ENCODE results near the gene KLHDC10.

DNA sequence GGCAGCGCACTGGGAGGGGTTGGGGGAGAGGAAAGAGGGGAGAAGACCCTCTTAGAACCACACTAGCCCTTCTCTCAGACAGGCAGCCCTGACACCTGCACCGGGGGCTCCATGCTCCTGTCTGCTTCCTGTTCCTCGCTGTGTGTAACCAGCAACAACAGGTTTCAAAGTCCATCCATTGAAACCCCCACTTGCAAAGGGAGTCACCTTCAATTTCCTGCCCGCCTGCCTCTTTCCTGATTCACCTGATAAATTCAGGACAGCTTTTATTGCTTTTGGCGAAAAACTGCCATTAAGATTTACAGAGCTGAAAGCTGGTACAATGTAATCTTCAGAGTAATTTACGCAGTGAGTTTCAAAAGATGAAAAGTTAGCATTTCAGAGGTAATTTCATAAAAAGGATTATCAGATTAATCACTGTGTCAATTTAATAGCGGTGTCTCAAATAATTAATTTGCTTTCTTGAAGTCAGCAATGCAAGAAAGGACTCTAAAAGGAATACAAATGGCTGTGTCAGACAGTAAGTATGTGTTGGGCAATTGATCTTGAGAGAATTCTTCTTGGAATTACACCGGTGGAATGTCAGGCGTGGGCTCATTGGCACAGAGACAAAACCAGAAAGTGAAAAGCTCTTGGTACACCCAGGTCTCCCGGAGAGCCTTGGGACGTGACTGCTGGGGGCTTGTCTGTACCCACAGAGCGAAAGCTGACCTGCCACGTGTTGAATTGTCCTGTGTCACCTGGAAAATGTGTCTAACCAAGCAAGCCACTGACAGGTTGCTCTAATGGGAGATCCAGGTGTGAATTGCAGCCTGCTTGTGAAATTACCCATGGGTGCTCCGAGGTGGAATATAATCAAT is 74.2 kb downstream of the KLHDC10 start:
- TF ChIP-seq, protein P1, sequence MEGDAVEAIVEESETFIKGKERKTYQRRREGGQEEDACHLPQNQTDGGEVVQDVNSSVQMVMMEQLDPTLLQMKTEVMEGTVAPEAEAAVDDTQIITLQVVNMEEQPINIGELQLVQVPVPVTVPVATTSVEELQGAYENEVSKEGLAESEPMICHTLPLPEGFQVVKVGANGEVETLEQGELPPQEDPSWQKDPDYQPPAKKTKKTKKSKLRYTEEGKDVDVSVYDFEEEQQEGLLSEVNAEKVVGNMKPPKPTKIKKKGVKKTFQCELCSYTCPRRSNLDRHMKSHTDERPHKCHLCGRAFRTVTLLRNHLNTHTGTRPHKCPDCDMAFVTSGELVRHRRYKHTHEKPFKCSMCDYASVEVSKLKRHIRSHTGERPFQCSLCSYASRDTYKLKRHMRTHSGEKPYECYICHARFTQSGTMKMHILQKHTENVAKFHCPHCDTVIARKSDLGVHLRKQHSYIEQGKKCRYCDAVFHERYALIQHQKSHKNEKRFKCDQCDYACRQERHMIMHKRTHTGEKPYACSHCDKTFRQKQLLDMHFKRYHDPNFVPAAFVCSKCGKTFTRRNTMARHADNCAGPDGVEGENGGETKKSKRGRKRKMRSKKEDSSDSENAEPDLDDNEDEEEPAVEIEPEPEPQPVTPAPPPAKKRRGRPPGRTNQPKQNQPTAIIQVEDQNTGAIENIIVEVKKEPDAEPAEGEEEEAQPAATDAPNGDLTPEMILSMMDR (IDR thresholded peaks at IDR 0.05; ENCODE audit: low read depth, low read length): no peak
- no peak for TF ChIP-seq EZH2phosphoT487 (IDR thresholded peaks at IDR 0.05; ENCODE audit: low read depth)
